Measurements from ENCODE around the gene SIGLEC10. TPM values are rescaled to one million over a fixed set of nuclear protein-coding genes. Genes with fewer than 3 reads are reported as not detected.
A peak's percentile ranks its signal among the peaks of the same experiment; 100 is the strongest.

The SIGLEC10 gene
- total RNA-seq, 2 donors from 2014 or later = 0.32 TPM; not detected in 1

- Mint-ChIP-seq H3K36me3 (peaks cover 5 to 21% of the 10 kb centered on the region in 2 donors), H3K27ac (no peak overlapping the region), H3K9me3 (peaks cover 4 to 7% of the 10 kb centered on the region in 2 donors)
- DNase-seq (ENCODE audit: low spot score in 2 of 2) (no peak), ATAC-seq (no peak)
These were observed 40.0 kb downstream of the SIGLEC10 start for GRCh38 chr19:51377422-51377821.

- Mint-ChIP-seq H3K9me3 (peaks cover 4 to 7% of the 10 kb centered on the region in 2 donors), H3K36me3 (peaks cover 10 to 35% of the 10 kb centered on the region in 2 donors), H3K27ac (peak overlapping the region; percentile 73 to 84)
- ATAC-seq (peak; percentile 13 to 63), DNase-seq (ENCODE audit: low spot score in 2 of 2) (peak in 1 of 2 donors; percentile 85)
These were observed 41.8 kb downstream of the SIGLEC10 start for GRCh38 chr19:51375504-51376221.

GRCh38 chr19:51372649-51373504, 44.6 kb downstream of the SIGLEC10 start, which contains the start of gene NKG7:
TSS of gene NKG7 (minus strand) at chr19:51372654. CDS start at chr19:51372535, 119 bp downstream.
- H3K27ac Mint-ChIP-seq = peak within 1 kb of the TSS; percentile 85 to 88
- DNase-seq (ENCODE audit: low spot score in 2 of 2) (peak; percentile 70 to 85), ATAC-seq (peak; percentile 75 to 86)
- H3K9me3 Mint-ChIP-seq = peaks cover 4 to 7% of the 10 kb centered on the region in 2 donors
- peaks cover 10 to 43% of the 10 kb centered on the region in 2 donors for H3K36me3 Mint-ChIP-seq

GRCh38 chr19:51372021-51372648, 45.3 kb downstream of the SIGLEC10 start:
- no peak for ATAC-seq
- Mint-ChIP-seq H3K27ac (peak overlapping the region; percentile 85 to 88), H3K36me3 (peaks cover 11 to 47% of the 10 kb centered on the region in 2 donors), H3K9me3 (peaks cover 4 to 7% of the 10 kb centered on the region in 2 donors)
- no peak for DNase-seq (ENCODE audit: low spot score in 2 of 2)

GRCh38 chr19:51371186-51371690, 46.2 kb downstream of the SIGLEC10 start:
- H3K36me3 Mint-ChIP-seq = peaks cover 19 to 55% of the 10 kb centered on the region in 2 donors
- ATAC-seq (no peak), DNase-seq (ENCODE audit: low spot score in 2 of 2) (no peak)
- peak overlapping the region in 1 of 2 donors; percentile 85 for H3K27ac Mint-ChIP-seq
- peaks cover 4 to 7% of the 10 kb centered on the region in 2 donors for H3K9me3 Mint-ChIP-seq

- DNase-seq (ENCODE audit: low spot score in 2 of 2) = no peak
- peaks cover 1 to 7% of the 10 kb centered on the region in 2 donors for H3K9me3 Mint-ChIP-seq
- no peak for ATAC-seq
- peaks cover 25 to 61% of the 10 kb centered on the region in 2 donors for H3K36me3 Mint-ChIP-seq
- H3K27ac Mint-ChIP-seq = no peak overlapping the region
These were observed 47.2 kb downstream of the SIGLEC10 start for GRCh38 chr19:51370230-51370629.

GRCh38 chr19:51368366-51369282, 48.8 kb downstream of the SIGLEC10 start, which contains the start of gene CLDND2:
TSS of gene CLDND2 (minus strand) at chr19:51369003. CDS start at chr19:51368577, 426 bp downstream.
- H3K27ac Mint-ChIP-seq = peak within 1 kb of the TSS; percentile 62 to 99
- peaks cover 32 to 47% of the 10 kb centered on the region in 2 donors for H3K36me3 Mint-ChIP-seq
- no peaks in the 10 kb centered on the region for H3K9me3 Mint-ChIP-seq
- DNase-seq (ENCODE audit: low spot score in 2 of 2) = no peak
- ATAC-seq = no peak

- no peaks in the 10 kb centered on the region for H3K9me3 Mint-ChIP-seq
- DNase-seq (ENCODE audit: low spot score in 2 of 2) = peak; percentile 98 to 100
- peak; percentile 68 to 84 for ATAC-seq
- peak overlapping the region; percentile 99 for H3K27ac Mint-ChIP-seq
- peaks cover 32 to 44% of the 10 kb centered on the region in 2 donors for H3K36me3 Mint-ChIP-seq
These were observed 49.7 kb downstream of the SIGLEC10 start for GRCh38 chr19:51367565-51368365.

GRCh38 chr19:51367255-51367564, 50.2 kb downstream of the SIGLEC10 start:
- Mint-ChIP-seq H3K9me3 (no peaks in the 10 kb centered on the region), H3K27ac (peak overlapping the region; percentile 99), H3K36me3 (peaks cover 32 to 45% of the 10 kb centered on the region in 2 donors)
- no peak for DNase-seq (ENCODE audit: low spot score in 2 of 2)
- no peak for ATAC-seq

- Mint-ChIP-seq H3K36me3 (peaks cover 32 to 45% of the 10 kb centered on the region in 2 donors), H3K27ac (peak overlapping the region; percentile 99), H3K9me3 (no peaks in the 10 kb centered on the region)
- ATAC-seq (peak; percentile 65 to 67), DNase-seq (ENCODE audit: low spot score in 2 of 2) (peak; percentile 93 to 96)
These were observed 50.8 kb downstream of the SIGLEC10 start for GRCh38 chr19:51366389-51367254.

GRCh38 chr19:51365965-51366388, 51.5 kb downstream of the SIGLEC10 start, which contains the start of gene ETFB:
TSS of gene ETFB (minus strand) at chr19:51366388. CDS start at chr19:51366326, 62 bp downstream.
- Mint-ChIP-seq H3K9me3 (no peaks in the 10 kb centered on the region), H3K36me3 (peaks cover 28 to 39% of the 10 kb centered on the region in 2 donors), H3K27ac (peak within 1 kb of the TSS; percentile 99)
- DNase-seq (ENCODE audit: low spot score in 2 of 2) (no peak), ATAC-seq (no peak)

- ATAC-seq = no peak
- no peak for DNase-seq (ENCODE audit: low spot score in 2 of 2)
These were observed 52.1 kb downstream of the SIGLEC10 start for GRCh38 chr19:51365211-51365964.

More at GRCh38 chr19:51365211-51365964, 52.1 kb downstream of the SIGLEC10 start:
- Mint-ChIP-seq H3K36me3 (peaks cover 27 to 33% of the 10 kb centered on the region in 2 donors), H3K27ac (peak overlapping the region; percentile 99), H3K9me3 (no peaks in the 10 kb centered on the region)

All from activated naive CD4-positive, alpha-beta T cell treated with anti-CD3 and anti-CD28 coated beads, Interleukin-2, amount 50 U/mL, for 72 hours (primary cell).